Transverse colon (tissue), 4 donors: Measurements from ENCODE around the gene LMF1.

Source experiments
- CTCF ChIP-seq, 5 experiments: fragments of 200-600 bp in 3 of 5; fragments of 450-650 bp in 2 of 5; sonication (generic) in 3 of 5; IDR thresholded peaks; 1 replicate in 2 of 5; 2 replicates in 3 of 5; pipeline ENCODE4 v1.5.1; 2016 to 2017; ENCODE audit warnings: antibody characterized with exemption in 5 of 5, inconsistent platforms in 3 of 5, mild to moderate bottlenecking in 2 of 5, moderate library complexity in 1 of 5
- POLR2A ChIP-seq: fragments of 450-650 bp; IDR thresholded peaks from one replicate; pipeline ENCODE4 v1.6.1; 2016; ENCODE audit warnings: antibody characterized with exemption, mild to moderate bottlenecking, moderate library complexity
- POLR2AphosphoS5 ChIP-seq, 3 donors: sonication (generic); formaldehyde crosslinking; IDR thresholded peaks; one replicate each; pipeline ENCODE4 v1.6.1; 2016; ENCODE audit warnings: antibody characterized with exemption in 3 of 3

GRCh38 chr16:998615-999014, 27.8 kb upstream of the LMF1 start:
- TF ChIP-seq CTCF (IDR thresholded peaks at IDR 0.05) (no peak), POLR2A (no peak), POLR2AphosphoS5 (IDR thresholded peaks at IDR 0.05) (no peak)
